ENCODE results near the gene CASP9.
"Not testable (repeated sequence)": the region's sequence is repeated elsewhere in the genome, so short reads cannot be mapped to it uniquely, and the experiment has no call there.

Gene CASP9

DNA sequence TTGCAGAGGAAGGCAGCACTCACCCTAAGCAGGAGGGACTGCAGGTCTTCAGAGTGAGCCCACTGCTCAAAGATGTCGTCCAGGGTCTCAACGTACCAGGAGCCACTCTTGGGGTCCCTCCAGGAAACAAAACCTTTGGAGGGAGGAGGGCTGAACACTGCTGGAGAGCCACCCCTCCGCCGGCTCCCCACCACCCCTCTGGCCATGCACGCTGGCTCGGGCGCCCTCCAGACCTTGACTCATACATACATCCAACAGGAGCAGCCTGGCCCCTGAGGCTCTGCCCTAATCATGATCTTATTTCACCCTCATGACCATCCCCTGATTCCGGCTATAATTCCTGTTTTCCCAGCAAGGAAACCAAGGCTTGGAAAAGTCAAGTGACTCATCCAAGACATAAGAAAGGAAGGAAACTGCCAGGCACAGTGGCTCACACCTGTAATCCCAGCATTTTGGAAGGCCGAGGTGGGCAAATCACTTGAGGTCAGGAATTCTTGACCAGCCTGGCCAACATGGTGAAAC, 30.1 kb downstream of the CASP9 start:
- DNase-seq = no peak

DNA sequence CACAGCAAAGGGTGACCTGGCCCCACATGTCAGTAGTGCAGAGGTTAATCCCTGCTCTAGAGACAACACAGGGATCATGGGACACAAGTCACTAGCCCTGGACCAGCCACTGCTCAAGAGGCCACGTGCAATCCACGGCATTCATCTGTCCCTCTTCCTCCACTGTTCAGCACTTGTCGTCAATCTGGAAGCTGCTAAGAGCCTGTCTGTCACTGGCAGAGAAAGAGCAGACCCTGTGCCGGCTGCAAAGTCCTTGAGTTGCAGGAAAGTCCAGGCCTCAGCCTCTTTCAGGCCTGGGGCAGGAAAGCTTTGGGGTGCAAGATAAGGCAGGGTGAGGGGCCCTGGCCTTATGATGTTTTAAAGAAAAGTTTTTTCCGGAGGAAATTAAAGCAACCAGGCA, 31.4 kb downstream of the CASP9 start:
- DNase-seq = no peak

DNA sequence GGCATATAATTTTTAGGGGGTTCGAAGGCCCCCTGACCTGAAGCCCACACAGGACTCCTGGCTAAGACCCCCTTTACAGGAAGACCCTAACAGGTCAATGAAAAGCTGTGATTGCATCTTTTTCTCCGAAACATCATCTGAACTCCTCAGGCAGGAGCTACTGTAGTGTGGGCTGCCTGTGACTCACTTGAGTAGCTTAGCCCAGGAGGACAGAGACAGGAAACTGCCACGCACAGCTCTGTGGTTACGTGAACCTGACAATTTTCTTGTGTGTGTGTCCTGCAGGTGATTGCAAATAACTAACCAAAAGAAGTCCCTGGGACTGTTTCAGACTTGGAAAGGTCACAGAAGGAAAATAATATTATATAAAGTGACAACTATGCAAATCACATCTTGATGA, 33.0 kb downstream of the CASP9 start:
- DNase-seq = not testable (repeated sequence)

DNA sequence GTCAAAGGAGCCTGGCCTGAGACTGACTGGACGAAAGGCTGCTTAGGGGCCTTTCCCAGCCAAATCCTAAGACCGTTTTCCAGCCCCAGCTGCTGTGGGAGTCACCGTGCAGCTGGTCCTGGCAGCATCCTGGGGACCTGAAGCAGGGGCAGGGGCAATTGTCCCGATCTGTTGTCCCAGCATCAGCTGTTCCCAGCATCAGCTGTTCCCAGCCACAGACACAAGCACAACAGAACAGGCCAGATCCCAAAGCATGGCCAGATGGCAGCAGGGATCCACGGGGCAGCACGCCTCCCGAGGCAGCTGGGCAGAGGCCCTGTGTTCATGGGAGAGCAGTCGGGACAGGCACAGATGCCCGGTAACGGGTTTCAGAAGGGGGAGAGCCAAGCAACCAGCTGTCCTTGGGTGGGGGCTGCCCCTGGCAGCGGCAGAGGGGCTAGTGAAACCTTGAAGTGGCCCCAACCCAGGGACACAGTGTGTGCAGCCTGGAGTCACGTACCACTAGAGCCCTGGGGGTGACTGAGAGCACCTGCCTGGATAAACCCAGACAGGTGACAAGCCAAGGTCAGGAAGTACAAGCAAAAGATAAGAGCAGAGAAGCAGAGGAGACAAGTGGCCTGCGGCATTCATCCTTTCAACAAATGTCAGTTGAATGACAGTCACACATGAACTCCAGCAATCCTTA, 34.8 kb downstream of the CASP9 start:
- peak in 1 of 2 donors; percentile 33 for DNase-seq

DNA sequence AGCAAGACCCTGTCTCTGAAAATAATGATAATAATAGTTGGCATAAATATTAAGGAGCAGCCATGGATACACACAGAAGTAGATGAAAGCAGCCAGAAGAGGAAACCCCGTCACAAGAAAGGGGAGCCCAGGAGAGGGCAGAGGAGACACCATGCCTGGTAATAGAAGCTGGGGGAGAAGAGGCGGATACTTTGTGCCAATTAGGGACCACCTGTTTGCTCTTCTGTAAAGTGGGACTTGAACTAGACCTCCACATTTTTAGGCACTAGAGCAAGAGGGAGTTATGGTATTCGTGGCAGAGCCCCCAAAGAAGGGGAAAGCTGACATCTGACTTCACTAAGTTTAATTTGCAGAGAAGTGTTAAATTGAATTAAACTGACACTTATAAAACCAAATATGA, 35.6 kb downstream of the CASP9 start:
- no peak for DNase-seq

DNA sequence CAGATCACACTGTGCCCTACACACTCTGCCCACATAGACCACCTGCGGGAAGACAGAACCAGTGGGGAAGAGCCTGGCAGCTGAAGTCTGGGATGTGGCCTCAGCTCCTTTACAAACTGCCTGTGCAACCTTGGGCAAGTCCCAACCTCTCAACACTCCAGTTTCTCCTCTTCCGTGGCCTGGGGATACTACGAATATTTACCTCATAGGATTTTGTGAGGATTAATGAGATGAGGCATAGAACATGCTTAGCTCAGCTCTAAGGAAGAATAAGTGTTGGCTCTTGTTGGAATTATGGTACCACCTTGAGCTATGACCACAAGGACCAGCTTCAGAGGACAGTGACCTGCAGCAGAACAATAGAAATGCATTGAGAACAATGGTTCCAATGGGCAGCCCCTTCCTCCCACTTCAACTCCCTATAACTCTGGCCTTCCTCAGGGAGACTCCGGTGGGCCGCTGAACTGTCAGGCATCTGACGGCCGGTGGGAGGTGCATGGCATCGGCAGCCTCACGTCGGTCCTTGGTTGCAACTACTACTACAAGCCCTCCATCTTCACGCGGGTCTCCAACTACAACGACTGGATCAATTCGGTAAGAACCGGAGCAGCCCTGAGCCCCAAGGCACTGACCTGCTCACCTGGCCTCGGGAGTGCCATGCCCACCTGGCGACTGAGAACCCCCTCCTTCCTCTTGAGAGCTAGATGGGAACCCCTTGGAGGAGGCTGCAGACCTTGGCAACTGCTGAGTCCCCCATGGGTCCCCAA, 37.0 kb downstream of the CASP9 start:
- not testable (repeated sequence) for DNase-seq

DNA sequence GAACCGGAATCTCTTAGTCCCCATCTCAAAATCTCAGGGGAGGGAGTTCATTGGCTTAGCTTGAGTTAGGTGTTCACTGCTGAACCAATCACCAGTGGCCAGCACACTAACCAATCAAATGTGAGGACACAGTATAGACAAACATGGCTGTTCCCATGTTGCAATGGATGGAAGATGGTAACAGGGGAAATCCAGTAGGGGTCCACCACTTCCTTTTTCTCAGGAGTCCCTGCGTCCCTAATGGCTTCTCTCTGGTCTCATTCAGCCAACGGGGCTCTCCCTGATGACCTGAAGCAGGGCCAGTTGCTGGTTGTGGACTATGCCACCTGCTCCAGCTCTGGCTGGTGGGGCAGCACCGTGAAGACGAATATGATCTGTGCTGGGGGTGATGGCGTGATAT, 38.4 kb downstream of the CASP9 start:
- no peak for DNase-seq

DNA sequence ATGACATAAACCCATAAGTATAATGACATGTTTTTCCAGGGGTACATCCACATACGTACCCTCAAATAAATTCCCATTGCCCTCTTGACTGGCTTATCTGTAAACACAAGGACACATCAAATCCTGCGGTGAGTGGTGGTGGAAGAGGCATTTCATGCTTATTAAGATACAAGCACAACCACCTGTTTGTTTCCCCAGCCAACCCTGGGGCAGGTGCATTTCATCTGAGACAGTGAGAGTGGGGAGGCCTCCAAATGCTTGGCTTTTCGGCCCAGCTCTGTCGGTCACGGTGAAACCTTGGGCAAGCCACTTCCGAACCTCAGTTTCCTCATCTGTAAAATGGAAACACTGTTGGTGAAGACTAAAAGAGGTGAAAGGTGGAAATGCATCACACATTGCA, 39.6 kb downstream of the CASP9 start:
- not testable (repeated sequence) for DNase-seq

DNA sequence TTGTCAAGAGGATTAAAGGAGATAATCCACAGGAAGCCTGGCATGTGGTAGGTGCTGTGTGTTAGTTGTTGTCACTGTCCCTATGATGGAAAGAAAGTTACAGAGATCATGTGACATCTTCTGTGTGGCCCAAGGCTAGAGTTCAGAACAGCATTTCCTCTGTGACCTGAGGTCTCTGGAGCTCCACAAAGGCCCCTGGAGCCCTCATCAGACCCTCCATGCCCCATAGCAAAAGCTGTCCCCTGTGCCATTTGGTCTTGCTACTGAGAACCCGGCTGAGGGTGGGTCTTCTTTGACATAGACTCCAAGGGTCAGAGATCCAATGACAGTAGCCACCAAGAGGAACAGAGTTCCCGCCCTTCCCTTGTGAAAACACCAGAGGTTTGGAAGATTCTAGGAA, 40.0 kb downstream of the CASP9 start:
- no peak for DNase-seq

DNA sequence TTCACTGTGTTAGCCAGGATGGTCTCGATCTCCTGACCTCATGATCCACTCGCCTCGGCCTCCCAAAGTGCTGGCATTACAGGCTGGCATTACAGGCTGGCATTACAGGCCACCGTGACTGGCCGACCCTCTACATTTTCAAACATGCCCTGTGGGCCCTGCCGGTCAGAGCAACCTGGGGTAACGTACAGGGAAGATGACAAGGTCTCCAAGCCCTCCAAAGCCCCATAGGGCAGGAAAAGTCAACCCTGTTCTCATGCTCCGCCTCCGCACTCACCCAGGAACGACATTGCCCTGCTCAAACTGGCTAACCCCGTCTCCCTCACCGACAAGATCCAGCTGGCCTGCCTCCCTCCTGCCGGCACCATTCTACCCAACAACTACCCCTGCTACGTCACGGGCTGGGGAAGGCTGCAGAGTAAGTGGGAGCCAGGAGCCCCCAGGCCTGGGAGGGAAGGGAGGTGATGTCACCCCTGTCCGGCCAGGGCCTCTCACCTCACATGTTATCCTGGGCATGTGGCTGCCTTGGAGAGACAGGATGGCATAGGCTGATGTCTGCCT, 41.0 kb downstream of the CASP9 start:
- not testable (repeated sequence) for DNase-seq

DNA sequence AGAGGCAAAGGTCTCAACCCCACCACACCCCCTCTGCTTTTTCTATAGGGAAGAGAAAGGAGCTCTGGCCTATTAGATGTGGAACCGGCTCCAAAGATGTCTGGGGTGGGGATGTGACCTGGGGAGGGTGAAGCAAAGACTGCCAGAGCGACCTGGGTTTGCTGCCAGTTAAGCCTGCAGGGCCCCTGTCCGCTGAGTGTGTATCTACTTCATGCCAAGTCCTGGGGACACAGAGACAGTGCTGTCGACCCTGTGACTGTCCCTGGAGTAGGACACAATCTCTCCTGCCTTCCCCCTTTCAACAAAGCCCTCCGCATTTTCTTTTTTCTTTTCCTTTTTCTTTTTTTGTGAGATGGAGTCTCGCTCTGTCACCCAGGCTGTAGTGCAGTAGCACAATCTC, 41.6 kb downstream of the CASP9 start:
- DNase-seq = not testable (repeated sequence)

DNA sequence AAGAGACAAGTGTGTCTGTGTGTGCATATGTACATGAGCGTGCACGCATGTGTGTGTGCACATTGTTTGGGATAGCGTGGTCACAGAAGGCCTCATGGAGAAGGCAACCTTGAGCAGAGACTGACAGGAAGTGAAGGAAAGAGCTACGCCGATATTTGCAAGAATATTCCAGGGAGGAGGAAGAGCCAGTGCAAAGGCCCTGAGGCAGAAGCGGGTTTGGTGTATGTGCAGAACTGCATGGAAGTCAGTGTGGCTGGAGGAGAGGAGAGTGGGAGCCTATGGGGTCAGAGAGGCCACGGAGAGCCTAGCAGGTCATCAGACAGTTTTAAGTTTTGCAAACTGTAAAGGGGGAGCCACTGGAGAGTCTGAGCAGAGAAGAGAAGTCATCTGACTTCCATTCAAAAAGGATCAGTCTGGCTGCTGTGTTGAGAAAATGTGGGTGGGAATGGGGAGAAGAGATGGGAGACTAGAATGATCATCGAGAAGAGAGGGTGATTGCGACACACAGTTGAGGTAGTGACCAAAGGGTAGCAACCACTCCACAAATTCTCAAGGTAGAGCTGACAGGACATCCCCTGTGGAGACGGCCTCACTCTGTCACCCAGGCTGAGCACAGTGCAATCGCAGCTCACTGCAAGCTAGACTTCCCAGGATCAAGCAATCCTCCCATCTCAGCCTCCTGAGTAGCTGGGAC, 44.2 kb downstream of the CASP9 start:
- no peak for DNase-seq

DNA sequence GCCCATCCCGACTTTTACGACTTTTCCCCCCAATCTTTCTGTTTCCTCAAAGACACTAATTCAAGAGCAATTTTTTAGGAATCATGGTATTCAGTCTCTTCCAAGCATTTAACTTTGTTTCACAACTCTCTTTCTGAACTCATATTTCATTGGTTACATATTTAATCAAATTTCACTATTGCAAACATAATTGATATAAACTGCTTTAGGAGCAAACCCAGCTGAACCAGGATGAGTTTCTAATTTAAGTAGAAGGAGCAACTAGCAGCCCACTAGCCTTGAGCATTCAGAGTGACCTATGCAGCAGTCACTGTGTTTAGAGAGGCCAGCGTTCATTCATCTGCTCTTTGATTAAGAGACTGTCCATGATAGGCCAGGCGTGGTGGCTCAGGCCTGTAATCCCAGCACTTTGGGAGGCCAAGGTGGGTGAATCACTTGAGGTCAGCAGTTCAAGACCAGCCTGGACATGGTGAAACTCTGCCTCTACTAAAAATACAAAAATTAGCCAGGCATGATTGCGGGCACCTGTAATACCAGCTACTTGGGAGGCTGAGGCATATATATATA, 46.3 kb downstream of the CASP9 start:
- DNase-seq = no peak

DNA sequence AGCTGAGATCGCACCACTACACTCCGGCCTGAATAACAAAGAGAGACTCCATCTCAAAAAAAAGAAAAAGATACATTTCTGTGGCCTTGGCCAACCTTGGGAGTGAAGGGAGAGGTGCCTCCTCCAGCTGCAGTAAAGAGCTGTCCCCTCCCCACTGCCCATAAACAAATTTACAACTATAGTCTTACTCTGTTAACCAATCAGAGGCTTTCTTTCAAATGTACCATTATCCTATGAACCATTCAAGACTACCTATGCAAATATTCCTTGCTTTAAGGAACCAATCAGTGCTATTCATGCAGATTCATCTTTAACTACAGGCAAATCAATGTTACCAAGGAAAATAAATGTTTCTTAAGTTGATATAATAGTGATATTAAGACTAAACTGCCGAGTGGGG, 47.1 kb downstream of the CASP9 start:
- no peak for DNase-seq

DNA sequence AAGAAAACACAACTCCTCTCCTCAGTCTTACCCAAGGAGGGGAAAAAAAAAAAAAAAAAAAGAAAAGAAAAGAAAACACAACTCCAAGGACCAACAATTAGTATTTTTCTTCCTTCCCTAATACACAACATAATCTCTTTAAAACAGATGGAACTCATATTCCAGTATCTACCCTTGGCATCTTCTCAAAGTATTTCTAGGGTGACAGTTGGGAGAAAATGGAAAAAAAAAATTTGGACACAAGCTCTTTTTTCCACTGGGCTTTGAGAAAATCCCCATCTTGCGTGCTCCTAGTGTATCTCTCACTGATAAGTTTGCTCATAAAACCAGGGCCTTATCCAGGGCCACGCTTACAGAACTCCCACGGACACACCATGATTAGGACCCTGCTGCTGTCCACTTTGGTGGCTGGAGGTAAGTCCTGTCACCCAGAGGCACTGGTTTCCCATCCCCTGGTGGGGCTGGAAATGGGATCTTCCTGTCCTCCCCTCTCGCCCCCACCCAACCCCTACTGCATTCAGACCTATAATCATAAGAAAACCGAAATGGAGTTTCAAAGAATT, 48.2 kb downstream of the CASP9 start, which contains the start of gene CELA2B:
Gene CELA2B, plus strand, starts transcription at position 353 of the 563 bp plus-strand sequence. Its CDS starts 22 bp downstream, at position 375.
- DNase-seq = no peak

DNA sequence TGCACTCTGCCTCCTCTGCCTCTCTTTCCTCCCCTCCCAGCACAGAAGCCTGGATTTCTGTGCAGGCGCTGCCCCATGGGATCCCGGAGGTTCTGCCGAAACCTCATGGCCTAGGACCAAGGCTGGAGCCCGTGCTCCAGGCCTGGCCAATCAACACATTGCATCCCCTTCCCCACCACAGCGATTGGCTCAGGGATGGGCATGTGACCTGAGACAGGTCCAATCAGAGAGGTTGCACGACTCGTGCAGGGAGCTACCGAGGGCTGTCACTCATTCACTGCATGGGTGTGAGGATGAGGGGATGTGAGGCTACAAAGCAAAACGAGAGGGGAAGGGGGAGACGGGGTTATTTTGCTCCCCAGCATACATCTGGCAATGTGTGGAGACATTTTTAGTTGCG, 51.4 kb downstream of the CASP9 start:
- no peak for DNase-seq

DNA sequence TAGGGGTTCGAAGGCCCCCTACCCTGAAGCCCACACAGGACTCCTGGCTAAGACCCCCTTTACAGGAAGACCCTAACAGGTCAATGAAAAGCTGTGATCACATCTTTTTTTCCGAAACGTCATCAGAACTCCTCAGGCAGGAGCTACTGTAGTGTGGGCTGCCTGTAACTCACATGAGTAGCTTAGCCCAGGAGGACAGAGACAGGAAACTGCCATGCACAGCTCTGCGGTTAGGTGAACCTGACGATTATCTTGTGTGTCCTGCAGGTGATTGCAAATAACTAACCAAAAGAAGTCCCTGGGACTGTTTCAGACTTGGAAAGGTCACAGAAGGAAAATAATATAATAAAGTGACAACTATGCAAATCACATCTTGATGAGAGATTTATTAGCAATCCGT, 52.3 kb downstream of the CASP9 start:
- DNase-seq = not testable (repeated sequence)

DNA sequence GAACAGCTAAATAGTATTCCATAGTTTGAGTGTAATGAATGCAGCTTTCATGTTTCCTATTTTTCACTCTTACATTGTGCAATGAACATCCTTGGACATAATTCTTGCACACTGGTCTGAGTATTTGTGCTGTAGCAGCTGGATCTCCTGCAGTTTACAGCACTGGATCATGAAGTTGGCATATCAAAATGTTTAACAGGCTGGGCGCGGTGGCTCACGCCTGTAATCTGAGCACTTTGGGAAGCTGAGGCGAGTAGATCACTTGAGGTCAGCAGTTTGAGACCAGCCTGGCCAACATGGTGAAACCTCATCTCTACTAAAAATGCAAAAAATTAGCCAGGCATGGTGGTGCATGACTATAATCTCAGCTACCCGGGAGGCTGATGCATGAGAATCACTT, 52.9 kb downstream of the CASP9 start:
- not testable (repeated sequence) for DNase-seq

DNA sequence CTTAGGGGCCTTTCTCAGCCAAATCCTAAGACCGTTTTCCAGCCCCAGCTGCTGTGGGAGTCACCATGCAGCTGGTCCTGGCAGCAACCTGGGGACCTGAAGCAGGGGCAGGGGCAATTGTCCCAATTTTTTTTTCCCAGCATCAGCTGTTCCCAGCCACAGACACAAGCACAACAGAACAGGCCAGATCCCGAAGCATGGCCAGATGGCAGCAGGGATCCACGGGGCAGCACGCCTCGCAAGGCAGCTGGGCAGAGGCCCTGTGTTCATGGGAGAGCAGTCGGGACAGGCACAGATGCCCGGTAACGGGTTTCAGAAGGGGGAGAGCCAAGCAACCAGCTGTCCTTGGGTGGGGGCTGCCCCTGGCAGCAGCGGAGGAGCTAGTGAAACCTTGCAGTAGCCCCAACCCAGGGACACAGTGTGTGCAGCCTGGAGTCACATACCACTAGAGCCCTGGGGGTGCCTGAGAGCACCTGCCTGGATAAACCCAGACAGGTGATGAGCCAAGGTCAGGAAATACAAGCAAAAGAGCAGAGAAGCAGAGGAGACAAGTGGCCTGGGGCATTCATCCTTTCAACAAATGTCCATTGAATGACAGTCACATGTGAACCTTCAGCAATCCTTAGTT, 54.1 kb downstream of the CASP9 start:
- peak; percentile 0 to 2 for DNase-seq

DNA sequence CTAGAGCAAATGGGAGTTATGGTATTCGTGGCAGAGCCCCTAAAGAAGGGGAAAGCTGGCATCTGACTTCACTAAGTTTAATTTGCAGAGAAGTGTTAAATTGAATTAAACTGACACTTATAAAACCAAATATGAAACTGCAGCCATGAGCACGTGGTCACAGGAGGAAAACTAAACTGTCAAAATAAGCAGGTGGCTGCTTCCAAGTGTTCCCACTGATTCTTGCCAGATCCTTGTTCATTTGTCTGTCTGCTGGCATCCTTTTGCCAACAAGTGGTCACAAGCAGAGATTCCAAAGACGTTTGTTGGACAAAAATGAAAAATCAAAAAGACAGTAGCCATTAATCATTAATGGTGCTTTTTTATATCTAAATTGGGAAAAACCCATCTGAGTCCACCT, 54.7 kb downstream of the CASP9 start:
- DNase-seq = no peak

DNA sequence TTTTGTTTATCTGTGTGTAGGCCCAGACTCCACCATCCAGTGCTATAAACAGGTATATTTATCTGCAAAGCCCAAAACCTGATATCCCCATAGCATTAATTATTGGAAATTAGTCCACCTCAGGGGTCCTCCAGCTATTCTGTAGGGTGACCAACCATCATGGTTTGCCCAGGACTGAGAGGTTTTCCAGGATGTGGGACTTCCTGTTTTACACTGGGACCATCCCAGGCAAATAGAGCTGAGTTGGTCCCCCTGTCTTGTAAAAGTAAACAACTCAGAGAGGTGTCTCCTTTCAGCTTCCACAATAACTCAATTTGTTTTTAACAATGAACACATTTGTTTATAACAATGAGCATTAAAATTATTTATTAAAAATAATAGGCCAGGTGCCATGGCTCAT, 55.9 kb downstream of the CASP9 start:
- DNase-seq = no peak
